CD4-positive, alpha-beta T cell treated with Interleukin-15 for 1 hour (primary cell): Measurements from ENCODE around the gene SPTLC2.
"Not testable (repeated sequence)": the region's sequence is repeated elsewhere in the genome, so short reads cannot be mapped to it uniquely, and the experiment has no call there.

Source experiments
- DNase-seq: peaks from one replicate; pipeline ENCODE4 v3.0.0-alpha.2; 2020

The SPTLC2 gene

DNA sequence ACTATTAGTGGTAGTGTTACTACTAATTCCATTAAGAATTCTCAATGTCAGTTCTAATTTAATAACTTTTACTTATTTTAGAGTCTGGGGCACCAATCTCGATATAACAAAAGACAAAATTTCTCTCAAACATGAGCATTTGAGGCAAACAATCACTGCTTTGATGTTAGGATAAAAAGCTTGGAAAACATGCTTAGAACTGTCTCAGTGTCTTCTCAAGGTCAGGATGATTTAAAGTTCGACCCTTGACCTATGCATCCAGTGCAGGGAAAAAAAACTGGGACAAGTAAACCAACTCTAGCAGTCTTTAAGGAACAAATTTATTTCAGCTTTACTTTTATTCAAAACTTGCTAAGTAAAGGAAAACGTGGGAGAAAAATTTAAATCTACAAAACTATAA lies 31.1 kb downstream of the SPTLC2 start:
- no peak for DNase-seq

DNA sequence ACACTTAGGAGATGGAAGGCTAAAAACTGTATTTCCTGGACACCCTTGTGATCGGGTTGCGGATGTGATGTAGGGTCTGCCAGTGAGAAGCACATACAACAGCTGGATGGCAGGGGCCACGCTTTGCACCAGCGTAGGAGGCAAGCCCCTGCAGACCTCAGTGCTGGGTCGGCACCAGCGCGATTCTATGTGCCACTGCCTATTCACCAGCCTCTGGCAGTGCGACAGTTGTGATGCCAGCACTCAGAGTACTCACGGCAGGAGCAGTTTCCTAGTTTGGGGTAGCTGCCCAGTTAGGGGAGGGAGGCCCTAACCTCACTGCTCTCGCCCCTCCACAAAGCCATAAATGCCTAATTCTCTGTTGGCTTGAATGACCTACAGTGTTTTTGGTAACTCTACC lies 31.6 kb downstream of the SPTLC2 start:
- DNase-seq = no peak

DNA sequence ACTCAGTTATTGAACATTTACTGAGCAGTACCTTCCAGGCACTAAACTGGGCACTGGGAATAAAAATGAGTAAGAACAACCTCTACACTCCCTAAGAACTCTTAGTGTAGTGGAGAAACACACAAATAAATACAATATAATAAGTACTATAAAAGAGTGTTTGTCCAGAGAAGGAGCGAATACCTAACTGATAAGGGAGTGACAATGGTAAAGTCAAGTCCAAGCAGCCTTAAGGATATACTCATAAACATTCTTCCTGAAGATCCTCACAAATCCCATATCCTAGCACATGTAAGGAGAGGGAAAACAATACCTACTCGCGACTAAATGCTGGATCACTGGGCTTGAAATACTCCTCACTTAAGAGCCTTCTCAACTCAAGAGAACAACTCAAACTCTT lies 32.8 kb downstream of the SPTLC2 start:
- DNase-seq = no peak

DNA sequence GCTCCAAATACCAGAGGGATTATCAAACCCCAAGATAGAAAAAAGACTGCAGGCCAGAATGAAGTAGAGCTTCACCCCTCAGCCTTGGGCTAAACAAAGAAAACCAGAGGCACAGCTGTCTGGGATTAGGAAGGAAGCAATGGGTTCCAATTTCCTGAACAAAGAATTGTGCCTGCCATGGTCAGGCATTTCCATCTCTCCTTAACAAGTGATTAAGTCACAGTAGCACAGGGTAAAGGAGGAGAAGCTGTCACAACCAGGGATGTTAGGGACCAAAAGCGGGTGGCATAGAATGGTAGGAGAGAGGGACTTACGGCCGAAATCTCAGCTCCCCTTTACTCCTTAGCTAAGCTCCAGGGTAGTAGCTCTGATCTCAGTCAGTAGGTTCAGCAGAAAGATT lies 33.9 kb downstream of the SPTLC2 start:
- DNase-seq = no peak

DNA sequence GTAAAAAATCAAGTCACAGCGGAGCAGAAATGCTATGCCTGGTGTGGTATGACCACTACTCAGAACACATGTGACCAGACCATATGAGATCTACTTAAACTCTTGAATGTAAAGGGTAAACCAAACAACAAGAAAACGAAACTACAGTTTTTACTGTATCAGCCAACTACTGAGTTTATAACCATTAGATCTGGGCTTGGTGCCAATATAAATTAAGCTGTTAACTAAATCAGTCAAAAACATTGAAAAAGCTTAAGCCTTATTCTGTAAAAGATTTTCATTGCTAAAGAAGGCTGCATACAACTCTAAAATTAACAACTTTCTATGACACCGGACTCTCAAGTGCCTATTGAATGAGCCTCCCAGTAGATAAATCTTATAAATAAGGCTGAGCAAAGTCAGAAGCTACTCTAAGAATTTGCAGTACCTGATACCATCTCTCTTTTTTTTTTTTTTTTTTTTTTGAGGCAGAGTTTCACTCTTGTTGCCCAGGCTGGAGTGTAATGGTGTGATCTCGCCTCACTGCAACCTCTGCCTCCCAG lies 35.4 kb downstream of the SPTLC2 start:
- no peak for DNase-seq

DNA sequence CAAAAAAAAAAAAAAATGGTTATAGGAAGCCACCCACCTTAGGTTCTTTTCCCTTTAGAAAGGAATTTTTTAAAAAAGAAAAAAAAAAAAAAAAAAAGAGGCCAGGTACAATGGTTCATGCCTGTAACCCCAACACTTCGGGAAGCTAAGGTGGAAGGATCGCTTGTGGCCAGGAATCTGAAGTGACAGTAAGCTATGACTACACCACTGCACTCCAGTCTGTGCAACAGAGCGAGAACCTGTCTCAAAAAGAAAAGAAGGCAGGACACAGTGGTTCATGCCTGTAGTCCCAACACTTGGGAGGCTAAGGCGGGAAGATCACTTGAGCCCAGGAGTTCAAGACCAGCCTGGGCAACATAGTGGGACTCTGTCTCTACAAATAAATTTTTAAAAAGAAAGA lies 36.0 kb downstream of the SPTLC2 start:
- DNase-seq = no peak

DNA sequence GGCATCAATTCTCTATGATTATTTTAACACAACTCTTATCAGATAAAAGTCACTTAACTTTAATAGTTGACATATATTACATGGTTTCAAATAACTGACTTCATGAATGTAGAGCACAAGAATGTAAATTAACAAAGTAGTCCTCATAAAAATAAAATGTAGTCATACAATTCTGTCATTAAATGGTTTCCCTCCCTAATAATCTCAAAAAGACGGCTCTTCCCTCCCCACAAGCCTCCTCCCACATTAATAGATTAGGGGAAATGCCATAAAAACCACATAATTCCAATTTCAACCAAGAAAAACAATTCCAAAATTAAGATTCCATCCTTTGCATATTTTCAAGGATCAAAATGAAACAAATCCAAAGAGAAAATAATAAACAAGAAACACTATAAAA lies 36.7 kb downstream of the SPTLC2 start:
- DNase-seq = no peak

DNA sequence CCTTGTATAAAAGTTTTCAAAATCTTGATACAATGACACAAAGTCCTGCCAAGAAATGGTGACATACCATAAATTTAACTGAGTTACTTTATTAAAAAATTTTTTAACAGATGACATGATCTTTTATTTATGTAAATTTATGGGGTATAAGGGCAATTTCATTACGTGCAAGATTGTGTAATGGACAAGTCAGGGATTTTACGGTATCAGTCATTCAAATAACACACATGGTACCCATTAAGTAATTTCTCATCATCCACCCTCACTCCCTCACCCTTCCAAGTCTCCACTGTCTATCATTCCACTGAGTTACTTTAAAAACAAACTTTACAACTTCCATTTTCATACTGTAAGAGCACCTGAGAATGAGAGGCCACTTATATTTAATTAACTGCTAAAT lies 37.4 kb downstream of the SPTLC2 start:
- no peak for DNase-seq

DNA sequence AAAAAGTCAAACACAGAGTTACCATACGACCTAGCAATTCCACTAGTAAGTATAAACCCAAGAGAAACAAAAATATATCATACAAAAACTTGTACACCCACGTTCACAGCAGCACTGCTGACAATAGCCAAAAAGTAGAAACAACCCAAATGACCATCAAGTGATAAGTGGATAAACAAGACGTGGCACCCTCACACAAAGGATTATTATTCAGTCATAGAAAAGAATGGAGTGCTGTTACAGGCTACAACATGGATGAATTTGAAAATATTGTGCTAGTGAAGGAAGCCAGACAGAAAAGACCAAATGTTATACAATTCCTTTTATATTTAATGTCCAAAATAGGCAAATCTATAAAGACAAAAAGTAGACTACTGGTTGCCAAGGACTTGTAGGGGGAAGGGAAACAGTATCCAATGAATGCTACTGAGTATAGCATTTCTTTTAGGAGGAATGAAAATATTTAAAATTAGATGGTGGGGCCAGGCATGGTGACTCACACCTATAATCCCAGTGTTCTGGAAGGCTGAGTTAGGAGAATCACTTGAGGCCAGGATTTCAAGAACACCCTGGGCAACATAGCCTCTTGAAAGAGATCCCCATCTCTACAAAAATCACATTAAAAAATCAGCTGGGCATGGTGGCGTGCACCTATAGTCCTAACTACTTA lies 41.9 kb downstream of the SPTLC2 start:
- DNase-seq = no peak

DNA sequence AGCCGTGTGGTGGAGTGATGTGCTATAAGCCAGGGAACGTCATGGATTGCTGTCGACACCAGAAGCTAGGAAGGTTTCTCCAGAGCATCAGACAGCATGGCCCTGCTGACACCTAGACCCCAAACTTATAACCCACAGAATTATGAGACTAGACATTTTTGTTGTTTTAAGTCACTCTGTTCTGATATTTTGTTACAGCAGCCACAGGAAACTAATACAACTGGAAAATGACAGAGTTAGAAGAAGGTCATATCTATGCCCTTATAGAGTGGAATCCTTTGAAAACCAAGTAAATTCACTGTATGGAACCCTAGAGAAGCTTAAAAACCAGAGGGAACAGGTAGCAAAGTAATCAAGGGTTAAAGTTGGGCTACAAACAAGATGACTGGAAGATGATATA lies 42.5 kb downstream of the SPTLC2 start:
- no peak for DNase-seq

DNA sequence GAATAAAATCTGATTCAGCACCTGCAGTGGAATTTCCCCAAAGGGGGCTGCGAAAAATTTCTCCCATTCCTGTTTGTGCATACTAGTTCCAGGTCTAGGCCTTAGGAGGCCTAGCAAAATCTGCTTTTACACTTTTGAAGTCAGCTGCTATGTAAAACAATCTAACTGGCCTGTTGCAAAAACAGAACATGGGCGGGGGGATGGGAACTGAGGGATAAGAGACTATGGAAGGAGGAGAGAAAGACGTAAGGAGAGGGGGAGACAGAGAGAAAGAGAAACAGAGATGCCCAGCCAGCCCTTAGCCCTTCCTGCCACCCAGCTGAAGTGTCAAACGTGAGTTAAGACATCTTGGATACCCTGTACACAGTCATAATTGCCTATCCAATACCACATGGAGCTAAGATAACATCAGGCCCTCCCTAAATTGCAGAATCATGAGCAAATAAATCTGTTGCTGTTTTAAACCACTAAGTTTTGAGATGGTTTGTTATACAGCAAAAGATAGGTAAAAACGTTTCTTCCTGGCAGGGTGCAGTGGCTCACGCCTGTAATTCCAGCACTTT lies 45.6 kb downstream of the SPTLC2 start:
- no peak for DNase-seq

DNA sequence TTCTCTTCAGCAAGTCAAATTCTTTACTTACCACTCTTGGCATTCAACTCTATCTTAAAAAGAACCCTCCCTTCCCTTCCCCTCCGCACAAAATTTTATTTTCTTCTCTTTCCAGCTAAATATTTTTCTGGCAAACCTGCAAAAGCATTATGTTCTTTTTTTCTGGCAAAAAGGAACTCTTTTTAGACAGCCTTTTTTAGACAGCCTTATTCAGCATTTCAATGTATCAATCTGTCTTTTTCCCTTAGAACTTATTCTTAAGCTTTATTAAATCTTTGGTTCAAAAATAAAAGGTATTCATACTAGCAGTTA lies 50.5 kb downstream of the SPTLC2 start:
- DNase-seq = no peak

DNA sequence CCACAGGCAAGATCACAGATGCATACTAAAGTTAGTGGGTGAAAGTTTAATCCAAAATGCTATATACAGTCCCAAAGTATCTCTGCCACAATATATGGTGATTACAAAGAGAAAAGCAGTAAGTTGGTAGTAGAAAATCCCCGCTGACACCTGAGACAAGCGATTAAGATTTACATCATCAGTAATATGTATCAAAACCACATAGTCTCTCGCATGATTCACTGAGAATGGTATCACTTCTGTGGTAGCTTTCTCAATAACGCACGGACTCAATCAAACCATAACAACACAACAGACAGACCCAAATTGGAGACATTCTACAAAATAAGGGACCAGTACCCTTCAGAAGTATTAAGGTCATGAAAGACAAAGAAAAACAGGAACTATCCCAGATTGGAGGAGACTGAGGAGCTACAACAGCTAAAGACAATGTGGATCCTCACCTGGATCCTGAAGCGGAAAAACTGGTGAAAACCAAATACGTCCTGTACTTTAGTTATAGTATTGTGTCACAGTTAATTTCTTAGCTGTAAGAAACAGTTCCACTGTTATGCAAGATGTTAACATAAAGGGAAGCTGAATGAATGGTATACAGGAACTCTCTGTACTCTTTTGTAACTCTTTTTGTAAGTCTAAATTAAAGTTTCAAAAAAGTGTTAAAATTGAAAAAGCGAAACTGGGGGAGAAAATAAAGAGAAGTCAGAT lies 51.0 kb downstream of the SPTLC2 start:
- DNase-seq = no peak

DNA sequence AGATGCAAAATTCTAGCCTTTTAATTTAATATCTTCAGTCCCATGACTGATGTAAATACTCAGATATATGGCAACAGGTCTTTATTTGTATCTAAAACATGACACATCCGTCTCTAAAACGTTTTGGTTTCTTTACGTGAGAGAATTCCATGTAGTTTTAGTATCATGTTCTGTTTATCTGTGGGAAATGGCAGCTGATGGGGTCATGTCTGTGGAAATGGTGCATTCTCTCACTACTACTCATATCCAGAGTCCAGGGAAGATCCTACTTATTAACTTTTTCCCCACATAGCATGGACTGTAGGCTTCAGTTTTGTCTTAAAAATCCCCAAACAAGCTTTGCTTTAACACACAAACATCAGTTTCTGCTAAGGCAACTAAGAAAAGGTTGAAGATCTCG lies 53.8 kb downstream of the SPTLC2 start:
- no peak for DNase-seq

DNA sequence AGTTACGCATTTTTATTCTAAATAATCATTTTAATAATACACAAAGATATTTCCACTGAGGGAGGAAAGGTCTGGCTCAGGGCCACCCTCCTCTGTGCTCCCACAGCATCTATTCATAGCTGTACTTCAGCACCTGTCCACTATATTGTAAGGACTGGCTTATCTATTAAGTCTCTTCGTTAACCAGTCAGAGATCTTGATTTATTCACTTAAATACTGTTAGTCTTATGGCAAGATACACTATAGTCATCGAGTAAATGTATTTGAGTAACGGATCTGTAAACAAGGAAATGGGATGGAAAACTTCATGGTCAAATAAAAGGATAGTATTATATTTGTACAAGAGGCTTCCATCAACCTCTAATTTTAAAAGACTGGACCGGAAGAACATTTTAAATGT lies 54.6 kb downstream of the SPTLC2 start:
- no peak for DNase-seq

DNA sequence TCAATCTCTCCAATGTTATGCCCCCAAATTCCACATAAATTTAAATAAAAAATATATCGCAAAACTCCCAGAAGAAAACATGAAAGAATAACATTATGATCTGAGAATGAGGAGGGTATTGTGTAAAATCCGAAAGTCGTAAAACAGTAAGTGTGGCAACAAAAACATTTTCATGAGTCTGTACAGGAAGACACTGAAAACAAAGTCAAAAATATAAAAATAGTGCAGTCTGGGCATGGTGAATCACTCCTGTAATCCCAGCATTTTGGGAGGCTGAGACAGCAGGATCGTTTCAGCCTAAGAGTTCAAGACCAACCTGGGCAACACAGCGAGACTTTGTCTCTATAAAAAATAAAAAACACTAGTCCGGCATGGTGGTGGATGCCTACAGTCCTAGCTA lies 57.1 kb downstream of the SPTLC2 start:
- DNase-seq = no peak

DNA sequence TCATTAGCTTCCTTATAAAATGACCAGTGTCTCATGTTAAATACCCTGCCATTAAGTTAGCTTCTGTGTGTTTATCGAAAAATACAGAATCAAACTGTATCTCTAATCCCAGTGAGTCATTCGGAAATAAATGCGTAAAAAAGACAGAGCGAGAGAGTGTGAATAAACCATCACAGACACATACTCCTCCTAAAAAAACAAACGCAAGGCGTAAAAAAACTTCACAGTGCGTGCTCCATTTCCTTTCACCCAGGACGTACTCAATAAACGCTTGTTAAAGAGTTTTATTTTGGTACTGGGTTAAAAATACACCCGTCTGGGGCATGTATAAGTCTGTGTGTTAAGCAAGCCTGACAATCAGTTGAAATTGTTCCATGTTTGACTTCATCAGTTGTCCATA lies 59.0 kb downstream of the SPTLC2 start:
- DNase-seq = no peak

DNA sequence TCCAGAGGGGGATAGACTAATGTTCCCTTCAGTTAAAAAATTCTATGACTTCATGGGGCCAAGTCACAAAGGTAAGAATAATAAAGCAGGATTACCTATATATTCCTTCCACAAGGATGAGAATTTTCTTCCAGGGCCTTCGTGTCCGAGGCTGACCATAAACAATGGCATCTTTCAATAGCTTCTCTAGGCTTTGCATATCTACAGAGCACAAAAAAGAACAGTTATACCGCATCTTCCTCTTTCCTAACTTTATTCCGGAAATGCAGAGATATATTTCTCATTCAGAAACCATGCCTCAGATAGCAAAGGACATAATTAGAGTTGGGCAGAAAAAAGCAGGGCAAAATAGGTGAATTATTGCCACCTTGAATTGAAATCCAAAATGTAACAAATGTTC lies 59.5 kb downstream of the SPTLC2 start:
- no peak for DNase-seq

DNA sequence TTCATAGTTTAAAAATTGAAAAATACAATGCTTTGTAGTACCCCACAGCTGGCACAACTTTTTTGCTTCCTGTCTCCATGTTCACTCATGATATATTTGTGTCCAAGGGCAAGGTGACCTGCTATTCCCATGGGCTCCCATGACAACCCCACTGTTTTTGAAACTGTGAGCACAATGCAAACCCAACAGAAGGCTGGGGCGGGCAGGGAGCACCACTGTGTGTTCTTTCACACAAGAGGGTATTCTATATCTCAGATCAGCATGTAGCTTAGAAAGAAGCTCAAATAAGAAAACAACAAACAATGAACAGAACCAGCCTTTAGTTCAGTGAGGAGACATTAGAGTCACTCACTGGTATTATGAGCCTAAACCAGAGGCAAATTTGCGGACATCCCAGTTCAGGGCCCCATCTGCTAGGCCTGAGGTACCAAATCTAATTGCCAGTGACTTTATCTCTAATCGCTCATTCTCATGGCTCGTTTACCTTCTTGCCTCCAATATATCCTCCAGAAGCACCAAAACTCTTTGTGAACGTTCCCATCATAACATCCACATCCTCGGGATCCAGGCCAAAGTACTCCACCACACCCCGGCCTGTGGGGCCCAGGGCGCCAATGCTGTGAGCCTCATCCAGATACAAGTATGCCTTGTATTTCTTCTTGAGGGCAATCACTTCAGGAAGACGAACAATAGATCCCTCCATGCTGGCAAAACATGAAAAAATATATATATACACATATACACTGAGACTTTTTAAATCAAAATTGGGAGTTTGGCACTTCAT lies 61.4 kb downstream of the SPTLC2 start:
- DNase-seq = no peak

DNA sequence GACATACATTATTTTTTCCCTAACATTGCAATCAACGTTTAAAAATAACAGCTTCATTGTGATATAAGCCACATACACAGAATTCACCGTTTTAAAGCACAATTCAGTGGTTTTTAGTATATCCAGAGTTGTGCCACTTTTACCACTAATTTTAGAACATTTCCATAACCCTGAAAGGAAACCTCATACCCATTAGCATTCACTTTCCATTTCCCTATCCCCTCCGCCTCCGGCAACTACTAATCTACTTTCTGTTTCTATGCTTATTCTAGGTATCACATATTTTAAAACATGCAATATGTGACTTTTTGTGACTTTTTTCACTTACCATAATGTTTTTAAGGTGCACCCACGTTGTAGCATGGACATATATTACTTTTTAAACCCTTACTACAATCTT lies 62.2 kb downstream of the SPTLC2 start:
- DNase-seq = no peak

DNA sequence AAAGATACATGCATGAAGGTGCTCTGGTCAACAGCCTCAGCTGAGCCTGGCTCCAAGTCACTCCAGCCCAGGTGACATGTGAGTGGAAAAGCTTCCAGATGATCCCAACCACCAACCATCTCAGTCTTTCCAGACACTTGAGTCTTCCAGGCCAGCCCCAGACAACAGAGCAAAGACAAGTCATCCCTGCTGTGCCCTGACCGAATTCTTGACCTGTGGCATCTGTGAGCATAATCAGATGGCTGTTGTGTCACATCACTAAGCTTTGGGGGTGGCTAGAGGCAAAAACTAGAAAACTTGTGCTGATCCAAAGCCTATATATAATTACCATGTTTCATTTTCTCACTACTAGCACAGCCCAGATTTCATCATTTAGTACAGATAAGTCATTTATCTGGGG lies 67.0 kb downstream of the SPTLC2 start:
- no peak for DNase-seq

DNA sequence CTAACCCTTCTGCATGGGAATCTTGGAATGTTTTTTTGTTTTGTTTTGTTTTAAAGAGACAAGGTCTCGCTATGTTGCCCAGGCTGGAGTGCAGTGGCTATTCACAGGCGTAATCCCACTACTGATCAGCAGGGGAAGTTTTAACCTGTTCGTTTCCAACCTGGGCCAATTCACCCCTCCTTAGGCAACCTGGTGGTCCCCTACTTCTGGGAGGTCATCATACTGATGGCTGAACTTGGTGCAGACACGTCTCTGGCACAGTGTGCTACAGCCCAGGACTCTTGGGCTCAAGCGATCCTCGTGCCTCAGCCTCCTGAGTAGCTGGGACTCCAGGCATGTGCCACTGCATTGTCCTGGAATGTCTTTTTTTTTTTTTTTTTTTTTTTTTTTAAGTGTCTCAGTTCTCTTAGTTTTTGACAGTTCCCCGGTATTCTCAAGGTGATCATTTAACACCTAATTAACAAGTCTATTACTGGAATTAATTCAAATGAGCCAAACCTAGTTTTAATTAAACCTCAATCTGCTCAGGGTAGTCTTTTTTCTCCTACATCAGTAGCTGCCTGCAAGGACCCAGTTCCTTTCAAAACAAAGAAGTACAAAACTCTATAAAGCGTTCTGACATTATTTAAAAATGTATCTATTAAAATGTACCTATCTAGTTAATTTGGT lies 68.8 kb downstream of the SPTLC2 start:
- no peak for DNase-seq

DNA sequence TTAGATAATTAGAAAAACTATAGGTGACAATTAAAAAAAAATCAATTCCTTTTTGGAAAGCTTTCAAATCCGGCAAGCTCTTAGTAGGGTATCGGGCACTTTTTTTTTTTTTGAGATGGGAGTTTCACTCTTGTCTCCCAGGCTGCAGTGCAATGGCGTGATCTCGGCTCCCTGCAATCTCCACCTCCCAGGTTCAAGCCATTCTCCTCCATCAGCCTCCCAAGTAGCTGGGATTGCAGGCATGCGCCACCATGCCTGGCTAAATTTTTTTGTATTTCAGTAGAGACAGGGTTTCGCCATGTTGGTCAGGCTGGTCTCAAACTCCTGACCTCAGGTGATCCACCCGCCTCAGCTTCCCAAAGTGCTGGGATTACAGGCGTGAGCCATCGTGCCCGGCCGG lies 71.3 kb downstream of the SPTLC2 start:
- DNase-seq = not testable (repeated sequence)
